Neural cell (in vitro differentiated cells): ENCODE results near the gene IFI6. TPM values are rescaled to one million over a fixed set of nuclear protein-coding genes. Genes with fewer than 3 reads are reported as not detected.

Source experiments
- H2AFZ ChIP-seq: fragments of 200-600, 300-800 bp; sonication (generic), shearing (Covaris generic); 2 replicates; pipeline ENCODE4 v1.6.0; 2014; ENCODE audit warnings: low read depth, mild to moderate bottlenecking, antibody characterized with exemption, low read length, moderate library complexity
- H3F3A ChIP-seq: fragments of 200-600 bp; shearing (Covaris generic); 2 replicates; pipeline ENCODE4 v1.6.1; 2016; ENCODE audit warnings: mild to moderate bottlenecking, moderate library complexity, mixed read lengths, antibody characterized with exemption, low read length; ENCODE audit not compliant: insufficient read depth, poor library complexity, severe bottlenecking
- H3K27ac ChIP-seq: fragments of 200-600, 300-800 bp; sonication (generic), shearing (Covaris generic); 2 replicates; pipeline ENCODE4 v1.5.1; 2014; ENCODE audit warnings: mild to moderate bottlenecking, low read length, moderate library complexity
- H3K27me3 ChIP-seq: fragments of 300-800, 200-600 bp; sonication (generic), shearing (Covaris generic); 2 replicates; pipeline ENCODE4 v1.6.0; 2014; ENCODE audit warnings: mild to moderate bottlenecking, low read depth, low read length, moderate library complexity; ENCODE audit not compliant: insufficient read depth
- H3K36me3 ChIP-seq: fragments of 300-800, 200-600 bp; sonication (generic), shearing (Covaris generic); 2 replicates; pipeline ENCODE4 v1.5.1; 2014; ENCODE audit warnings: mild to moderate bottlenecking, antibody characterized with exemption, low read length, moderate library complexity; ENCODE audit not compliant: insufficient read depth
- H3K4me2 ChIP-seq: fragments of 300-800, 200-600 bp; sonication (generic), shearing (Covaris generic); 2 replicates; pipeline ENCODE4 v1.6.0; 2014; ENCODE audit warnings: mild to moderate bottlenecking, low read length
- H3K4me3 ChIP-seq: fragments of 300-800, 200-600 bp; sonication (generic), shearing (Covaris generic); 2 replicates; pipeline ENCODE4 v1.5.1; 2014; ENCODE audit warnings: mild to moderate bottlenecking, low read length, moderate library complexity
- H3K79me2 ChIP-seq: fragments of 200-600 bp; shearing (Covaris generic); replicated peaks from 2 replicates; pipeline ENCODE4 v1.6.0; 2014; ENCODE audit warnings: mild to moderate bottlenecking, low read length, moderate library complexity; ENCODE audit not compliant: insufficient read depth
- H3K9ac ChIP-seq: fragments of 300-800, 200-600 bp; sonication (generic), shearing (Covaris generic); 2 replicates; pipeline ENCODE4 v1.6.1; 2016; ENCODE audit warnings: mild to moderate bottlenecking, low read length, mixed read lengths
- H3K9me2 ChIP-seq: fragments of 200-600 bp; shearing (Covaris generic); 2 replicates; pipeline ENCODE4 v1.6.1; 2016; ENCODE audit warnings: mild to moderate bottlenecking, low read length, mixed read lengths; ENCODE audit not compliant: insufficient read depth
- H3K9me3 ChIP-seq: fragments of 200-600, 300-800 bp; sonication (generic), shearing (Covaris generic); 2 replicates; pipeline ENCODE4 v1.6.1; 2016; ENCODE audit warnings: mild to moderate bottlenecking, mixed run types, low read length, moderate library complexity, mixed read lengths
- H4K20me1 ChIP-seq: fragments of 200-600 bp; shearing (Covaris generic); 2 replicates; pipeline ENCODE4 v1.6.1; 2016; ENCODE audit warnings: mild to moderate bottlenecking, mixed run types; ENCODE audit not compliant: insufficient read depth
- TAF1 ChIP-seq: IDR thresholded peaks from 2 replicates; pipeline ENCODE4 v1.6.1; 2012; ENCODE audit warnings: low read depth
- polyA plus RNA-seq: library from polyadenylated mRNA; depleted of rRNA; stranded (reverse); fragments of >200 nt; gene quantifications from 2 replicates; pipeline ENCODE4 v1.2.3, GENCODE V29; 2014
- small RNA-seq, 3 experiments: library from RNA; depleted of rRNA; stranded (forward); fragments of <200 nt; gene quantifications; one replicate each; pipeline ENCODE3, GENCODE V24; 2012
- TF ChIP-seq, protein P1 (sequence below): IDR thresholded peaks from 2 replicates; pipeline ENCODE4 v1.6.1; 2012; ENCODE audit warnings: borderline replicate concordance

IFI6 gene
- polyA plus RNA-seq, 1 donor from 2014 or later: 0.35 TPM

DNA sequence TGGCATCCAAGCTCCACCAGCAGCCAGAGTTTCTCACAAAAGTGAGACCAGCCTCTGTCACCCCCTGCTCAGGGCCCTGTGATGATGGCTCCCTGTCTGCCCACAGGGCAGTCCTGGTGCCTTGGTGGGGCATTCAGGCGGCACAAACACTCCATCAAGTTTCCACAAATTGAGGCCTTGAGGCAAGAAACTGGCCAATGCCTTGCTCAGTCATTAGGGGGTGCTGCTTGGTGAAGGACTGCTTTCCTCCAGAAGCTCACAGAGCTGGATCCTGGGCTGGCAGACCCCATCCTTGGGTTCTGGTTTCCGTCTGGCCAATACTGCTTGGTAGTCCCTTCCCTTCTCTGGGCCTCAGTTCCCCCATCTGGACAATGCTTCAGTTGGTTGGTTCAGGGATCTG is 55.6 kb downstream of the IFI6 start:
- Histone ChIP-seq H3K9me3 (no peaks in the 10 kb centered on the region), H2AFZ (no peak overlapping the region), H3K9me2 (no peaks in the 10 kb centered on the region), H3K79me2 (no peaks in the 10 kb centered on the region), H3K4me3 (no peak overlapping the region), H3K9ac (no peak overlapping the region), H3K27ac (no peak overlapping the region), H3K4me2 (no peak overlapping the region), H3F3A (no peaks in the 10 kb centered on the region), H3K27me3 (no peaks in the 10 kb centered on the region), H3K36me3 (no peaks in the 10 kb centered on the region), H4K20me1 (no peaks in the 10 kb centered on the region)
- no peak for TF ChIP-seq TAF1
- TF ChIP-seq, protein P1, sequence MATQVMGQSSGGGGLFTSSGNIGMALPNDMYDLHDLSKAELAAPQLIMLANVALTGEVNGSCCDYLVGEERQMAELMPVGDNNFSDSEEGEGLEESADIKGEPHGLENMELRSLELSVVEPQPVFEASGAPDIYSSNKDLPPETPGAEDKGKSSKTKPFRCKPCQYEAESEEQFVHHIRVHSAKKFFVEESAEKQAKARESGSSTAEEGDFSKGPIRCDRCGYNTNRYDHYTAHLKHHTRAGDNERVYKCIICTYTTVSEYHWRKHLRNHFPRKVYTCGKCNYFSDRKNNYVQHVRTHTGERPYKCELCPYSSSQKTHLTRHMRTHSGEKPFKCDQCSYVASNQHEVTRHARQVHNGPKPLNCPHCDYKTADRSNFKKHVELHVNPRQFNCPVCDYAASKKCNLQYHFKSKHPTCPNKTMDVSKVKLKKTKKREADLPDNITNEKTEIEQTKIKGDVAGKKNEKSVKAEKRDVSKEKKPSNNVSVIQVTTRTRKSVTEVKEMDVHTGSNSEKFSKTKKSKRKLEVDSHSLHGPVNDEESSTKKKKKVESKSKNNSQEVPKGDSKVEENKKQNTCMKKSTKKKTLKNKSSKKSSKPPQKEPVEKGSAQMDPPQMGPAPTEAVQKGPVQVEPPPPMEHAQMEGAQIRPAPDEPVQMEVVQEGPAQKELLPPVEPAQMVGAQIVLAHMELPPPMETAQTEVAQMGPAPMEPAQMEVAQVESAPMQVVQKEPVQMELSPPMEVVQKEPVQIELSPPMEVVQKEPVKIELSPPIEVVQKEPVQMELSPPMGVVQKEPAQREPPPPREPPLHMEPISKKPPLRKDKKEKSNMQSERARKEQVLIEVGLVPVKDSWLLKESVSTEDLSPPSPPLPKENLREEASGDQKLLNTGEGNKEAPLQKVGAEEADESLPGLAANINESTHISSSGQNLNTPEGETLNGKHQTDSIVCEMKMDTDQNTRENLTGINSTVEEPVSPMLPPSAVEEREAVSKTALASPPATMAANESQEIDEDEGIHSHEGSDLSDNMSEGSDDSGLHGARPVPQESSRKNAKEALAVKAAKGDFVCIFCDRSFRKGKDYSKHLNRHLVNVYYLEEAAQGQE: no peak

Small RNA genes within 50 kb of the gene (small RNA-seq; reads per million reads assigned to genes)
- gene AL031729.1: 0 to 0.29 (median 0) reads per million in 3 experiments
- 0 reads per million in 3 experiments for gene RNU6-424P
- gene RNU6-949P: 0 to 0.16 (median 0) reads per million in 3 experiments

Other genes starting within 250 kb of the IFI6 start
- gene WASF2, start 182.0 kb downstream of the IFI6 start, polyA plus RNA-seq: 2.5 and 3.3 TPM in 2 replicates
- 5.3 and 18.4 TPM in 2 replicates for gene AHDC1, start 68.0 kb downstream of the IFI6 start, polyA plus RNA-seq
- not detected in 2 replicates for gene FGR, start 37.0 kb downstream of the IFI6 start, polyA plus RNA-seq
- 11.1 and 14.5 TPM in 2 replicates for gene FAM76A, start 53.8 kb upstream of the IFI6 start, polyA plus RNA-seq
- gene STX12, start 101.0 kb upstream of the IFI6 start, polyA plus RNA-seq: 149 and 171 TPM in 2 replicates
- gene PPP1R8, start 158.6 kb upstream of the IFI6 start, polyA plus RNA-seq: 90.1 and 106 TPM in 2 replicates
- gene THEMIS2, start 200.4 kb upstream of the IFI6 start, polyA plus RNA-seq: 0.26 TPM in 1 of 2 replicates, not detected in the other
- gene RPA2, start 242.4 kb upstream of the IFI6 start, polyA plus RNA-seq: 66.9 and 68.2 TPM in 2 replicates